ENCODE data around the gene DSPP. TPM values are rescaled to one million over a fixed set of nuclear protein-coding genes. Genes with fewer than 3 reads are reported as not detected.

DSPP gene
- total and polyA plus RNA-seq, 2 of the 4 experiments (the other 2 are of a cell fraction) = not detected

DNA sequence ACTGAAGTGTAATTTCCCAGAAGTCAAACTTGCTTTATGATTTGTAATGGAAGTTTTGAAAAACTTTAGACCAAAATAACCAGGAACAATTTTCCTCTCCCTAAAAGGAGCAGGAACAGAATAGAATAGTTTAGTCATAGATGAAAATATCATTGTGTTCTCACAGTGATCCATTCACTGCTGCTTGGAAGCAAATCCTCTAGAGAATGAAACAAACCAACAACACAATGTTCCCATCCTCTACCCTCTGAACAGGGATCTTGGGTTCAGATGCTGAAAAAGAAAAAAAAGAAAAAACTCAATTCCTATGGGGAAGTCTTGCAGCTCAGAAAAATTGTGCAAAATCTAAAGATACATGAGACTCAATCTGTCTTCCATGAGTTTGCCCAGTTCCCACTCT is 12.2 kb downstream of the DSPP start:
- Histone ChIP-seq H2AK9ac (replicated peaks; ENCODE audit: low read depth, low read length, poor library complexity) (no peak overlapping the region), H3K9ac (ENCODE audit: low read depth, low read length) (no peak overlapping the region), H4K5ac (ENCODE audit: low read depth, low read length) (no peak overlapping the region), H3K18ac (ENCODE audit: low read depth, low read length) (no peak overlapping the region), H3K79me1 (ENCODE audit: low read depth in 1 of 2, low read length in 2 of 2) (no peaks in the 10 kb centered on the region), H3K4me2 (ENCODE audit: low read depth, low read length) (no peak overlapping the region), H3K27ac (ENCODE audit: insufficient read depth, low read length) (no peak overlapping the region), H2BK15ac (ENCODE audit: low read depth, low read length) (no peak overlapping the region), H4K91ac (ENCODE audit: insufficient read depth, low read depth, low read length) (no peak overlapping the region), H2AK5ac (ENCODE audit: low read depth, low read length) (no peak overlapping the region), H2BK120ac (ENCODE audit: low read depth, low read length) (no peak overlapping the region), H2BK5ac (ENCODE audit: low read depth, low read length, poor library complexity, severe bottlenecking) (no peak overlapping the region), H3K4ac (ENCODE audit: low read depth, low read length) (no peak overlapping the region), H3K23ac (ENCODE audit: low read depth, low read length) (no peak overlapping the region), H3K9me1 (ENCODE audit: insufficient read depth, low read length) (no peaks in the 10 kb centered on the region), H2AFZ (replicated peaks; ENCODE audit: low read length, poor library complexity) (no peak overlapping the region), H3K4me3 (ENCODE audit: insufficient read depth, low read depth, low read length) (no peak overlapping the region), H4K20me1 (ENCODE audit: insufficient read depth, low read length) (no peaks in the 10 kb centered on the region), H3K27me3 (ENCODE audit: control insufficient read depth, insufficient read depth, low read length) (peaks cover 2% of the 10 kb centered on the region; the same call in 1 of the 2 replicates), H3K9me3 (ENCODE audit: control insufficient read depth, insufficient read depth, low read length) (no peaks in the 10 kb centered on the region), H3K56ac (ENCODE audit: extremely low read depth, insufficient read depth, low read length) (no peak overlapping the region), H3K14ac (replicated peaks; ENCODE audit: low read depth, low read length) (no peak overlapping the region), H3K4me1 (ENCODE audit: control insufficient read depth, insufficient read depth, low read length) (no peaks in the 10 kb centered on the region), H3K36me3 (ENCODE audit: control insufficient read depth, insufficient read depth, low read length) (no peaks in the 10 kb centered on the region), H4K8ac (ENCODE audit: low read depth in 2 of 2, low read length in 2 of 2) (no peak overlapping the region), H2BK20ac (ENCODE audit: low read depth, low read length) (no peak overlapping the region)
- intact Hi-C loops (cut with micrococcal nuclease) (no loop called here), dilution Hi-C loops (cut with HindIII; ENCODE audit: low sequenced_read_pairs, unreplicated experiment) (no loop called here), in situ Hi-C loops (cut with MboI; ENCODE audit: low sequenced_read_pairs) (no loop called here)
- no TSS peak for BruUV-seq (replicated peaks)
- DNase-seq (no peak), ATAC-seq (ENCODE audit: low read depth) (no peak)
- ChIA-PET POLR2A (ENCODE audit: unreplicated experiment) (no interaction called here), CTCF (interaction anchor here (0.7 kb wide), 1 partner anchor 11 kb away, joined by 3 read pairs; no protein-coding TSS in a partner anchor)
- TF ChIP-seq BHLHE40 (IDR thresholded peaks at IDR 0.05; ENCODE audit: low read depth, low read length) (no peak), POLR2A (IDR thresholded peaks at IDR 0.05; ENCODE audit: low read depth, low read length) (no peak), MAZ (IDR thresholded peaks at IDR 0.05; ENCODE audit: borderline replicate concordance, low read depth, low read length) (no peak), FOS (IDR thresholded peaks at IDR 0.05; ENCODE audit: low read depth, low read length) (no peak), RCOR1 (IDR thresholded peaks at IDR 0.05; ENCODE audit: insufficient replicate concordance, low read length) (no peak), RAD21 (IDR thresholded peaks at IDR 0.05; ENCODE audit: low read length) (no peak), CEBPB (IDR thresholded peaks at IDR 0.05; ENCODE audit: low read depth, low read length) (no peak)
- TF ChIP-seq, protein P1, sequence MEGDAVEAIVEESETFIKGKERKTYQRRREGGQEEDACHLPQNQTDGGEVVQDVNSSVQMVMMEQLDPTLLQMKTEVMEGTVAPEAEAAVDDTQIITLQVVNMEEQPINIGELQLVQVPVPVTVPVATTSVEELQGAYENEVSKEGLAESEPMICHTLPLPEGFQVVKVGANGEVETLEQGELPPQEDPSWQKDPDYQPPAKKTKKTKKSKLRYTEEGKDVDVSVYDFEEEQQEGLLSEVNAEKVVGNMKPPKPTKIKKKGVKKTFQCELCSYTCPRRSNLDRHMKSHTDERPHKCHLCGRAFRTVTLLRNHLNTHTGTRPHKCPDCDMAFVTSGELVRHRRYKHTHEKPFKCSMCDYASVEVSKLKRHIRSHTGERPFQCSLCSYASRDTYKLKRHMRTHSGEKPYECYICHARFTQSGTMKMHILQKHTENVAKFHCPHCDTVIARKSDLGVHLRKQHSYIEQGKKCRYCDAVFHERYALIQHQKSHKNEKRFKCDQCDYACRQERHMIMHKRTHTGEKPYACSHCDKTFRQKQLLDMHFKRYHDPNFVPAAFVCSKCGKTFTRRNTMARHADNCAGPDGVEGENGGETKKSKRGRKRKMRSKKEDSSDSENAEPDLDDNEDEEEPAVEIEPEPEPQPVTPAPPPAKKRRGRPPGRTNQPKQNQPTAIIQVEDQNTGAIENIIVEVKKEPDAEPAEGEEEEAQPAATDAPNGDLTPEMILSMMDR (conservative IDR thresholded peaks at IDR 0.05; ENCODE audit: low read depth, low read length) = no peak
